Panc1 (cell line): ENCODE data around the gene F2.

Source experiments
- POLR2AphosphoS5 ChIP-seq: IDR thresholded peaks from 2 replicates; pipeline ENCODE4 v1.6.1; 2012; ENCODE audit warnings: mild to moderate bottlenecking, low read depth, low read length, moderate library complexity
- SIN3A ChIP-seq: IDR thresholded peaks from 2 replicates; pipeline ENCODE4 v1.6.1; 2012; ENCODE audit warnings: low read depth, mild to moderate bottlenecking, low read length, moderate library complexity, borderline replicate concordance; ENCODE audit not compliant: insufficient read depth
- TF ChIP-seq, protein P1 (sequence below): fragments of 450-650 bp; IDR thresholded peaks from 2 replicates; pipeline ENCODE4 v1.5.1; 2017; ENCODE audit warnings: mild to moderate bottlenecking

DNA sequence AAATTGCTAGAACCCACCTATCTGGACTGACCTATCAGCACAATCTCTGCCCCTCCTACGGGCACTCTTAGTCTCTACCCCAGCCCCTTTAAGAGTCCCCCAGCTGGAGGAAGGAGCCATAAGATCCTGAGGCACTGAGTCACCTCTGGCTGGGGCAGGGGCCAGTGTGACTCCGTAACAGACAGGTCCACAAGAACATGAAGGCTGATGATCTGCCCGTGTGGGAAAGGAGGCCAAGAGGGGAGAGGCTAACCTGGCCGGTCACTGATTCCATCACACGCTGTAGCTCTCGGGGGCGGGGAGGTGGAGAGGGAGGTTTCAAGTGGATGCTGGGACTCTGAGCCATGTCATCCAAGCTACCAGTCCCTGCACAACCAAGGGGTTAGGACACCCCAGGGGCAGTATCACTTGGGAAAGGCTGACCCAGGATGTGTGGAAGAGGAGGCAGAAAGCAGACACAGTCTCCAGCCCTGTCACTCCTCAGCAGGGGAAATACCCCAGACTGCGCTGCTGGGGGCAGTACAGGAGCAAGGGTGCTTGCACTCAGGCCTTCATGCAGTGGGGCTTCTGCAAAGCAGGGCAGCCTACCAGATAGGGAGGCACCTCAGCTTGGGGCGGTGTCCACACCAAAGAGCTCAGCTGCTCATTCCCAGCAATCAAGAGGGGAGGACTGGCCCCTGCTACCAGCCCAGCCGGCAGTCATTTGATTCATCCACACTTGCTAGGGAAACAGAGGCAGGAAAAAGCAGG lies 40.8 kb upstream of the F2 start:
- TF ChIP-seq, protein P1, sequence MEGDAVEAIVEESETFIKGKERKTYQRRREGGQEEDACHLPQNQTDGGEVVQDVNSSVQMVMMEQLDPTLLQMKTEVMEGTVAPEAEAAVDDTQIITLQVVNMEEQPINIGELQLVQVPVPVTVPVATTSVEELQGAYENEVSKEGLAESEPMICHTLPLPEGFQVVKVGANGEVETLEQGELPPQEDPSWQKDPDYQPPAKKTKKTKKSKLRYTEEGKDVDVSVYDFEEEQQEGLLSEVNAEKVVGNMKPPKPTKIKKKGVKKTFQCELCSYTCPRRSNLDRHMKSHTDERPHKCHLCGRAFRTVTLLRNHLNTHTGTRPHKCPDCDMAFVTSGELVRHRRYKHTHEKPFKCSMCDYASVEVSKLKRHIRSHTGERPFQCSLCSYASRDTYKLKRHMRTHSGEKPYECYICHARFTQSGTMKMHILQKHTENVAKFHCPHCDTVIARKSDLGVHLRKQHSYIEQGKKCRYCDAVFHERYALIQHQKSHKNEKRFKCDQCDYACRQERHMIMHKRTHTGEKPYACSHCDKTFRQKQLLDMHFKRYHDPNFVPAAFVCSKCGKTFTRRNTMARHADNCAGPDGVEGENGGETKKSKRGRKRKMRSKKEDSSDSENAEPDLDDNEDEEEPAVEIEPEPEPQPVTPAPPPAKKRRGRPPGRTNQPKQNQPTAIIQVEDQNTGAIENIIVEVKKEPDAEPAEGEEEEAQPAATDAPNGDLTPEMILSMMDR = no peak
- no peak for TF ChIP-seq POLR2AphosphoS5
- TF ChIP-seq SIN3A = no peak
